Activated CD4-positive, alpha-beta T cell treated with anti-CD3 and anti-CD28 coated beads, Interleukin-2, amount 50 U/mL, for 24 hours (primary cell): ENCODE results near the gene ASGR1.

ENCODE experiments used
- DNase-seq, 2 donors: peaks; one replicate each; pipeline ENCODE4 v3.0.0-alpha.2; 2020; ENCODE audit warnings: low read depth in 1 of 2, low spot score in 1 of 2

The ASGR1 gene

GRCh38 chr17:7124923-7125322 is 54.2 kb downstream of the ASGR1 start:
- DNase-seq, result no peak

GRCh38 chr17:7123844-7124243 is 55.3 kb downstream of the ASGR1 start:
- DNase-seq, result no peak
